NCI-H748 (cell line): Measurements from ENCODE around the gene HTR1D.

Source experiments
- DNase-seq: peaks from one replicate; lab custom pipeline; 2025; ENCODE audit not compliant: unreplicated experiment; lab: John Stamatoyannopoulos, UW

HTR1D gene

GRCh38 chr1:23156940-23157339 lies 60.4 kb downstream of the HTR1D start:
- no peak for DNase-seq

GRCh38 chr1:23152966-23153684 lies 64.2 kb downstream of the HTR1D start:
- no peak for DNase-seq

- DNase-seq: no peak
Measured at GRCh38 chr1:23150742-23151141, 66.6 kb downstream of the HTR1D start.

GRCh38 chr1:23150125-23150524 lies 67.2 kb downstream of the HTR1D start:
- no peak for DNase-seq

- DNase-seq: no peak
Measured at GRCh38 chr1:23149114-23149513, 68.2 kb downstream of the HTR1D start.

GRCh38 chr1:23148084-23148483 lies 69.2 kb downstream of the HTR1D start:
- DNase-seq: no peak
